GM18508 (cell line): Measurements from ENCODE around the gene C17orf75.

ENCODE experiments used
- ATAC-seq: cut with Tn5 transposase; IDR thresholded peaks from one replicate; pipeline ENCODE4 v1.9.1; 2021; ENCODE audit warnings: moderate number of reproducible peaks; ENCODE audit not compliant: insufficient read depth, unreplicated experiment

Gene C17orf75

GRCh38 chr17:32311028-32311536 lies 30.9 kb downstream of the C17orf75 start:
- ATAC-seq: no peak

GRCh38 chr17:32307658-32308057 lies 34.3 kb downstream of the C17orf75 start:
- no peak for ATAC-seq

- no peak for ATAC-seq
These were observed 36.9 kb downstream of the C17orf75 start for GRCh38 chr17:32305049-32305448.

- ATAC-seq: no peak
These were observed 38.1 kb downstream of the C17orf75 start for GRCh38 chr17:32303781-32304288.

- no peak for ATAC-seq
These were observed 38.9 kb downstream of the C17orf75 start for GRCh38 chr17:32302860-32303649.

GRCh38 chr17:32302037-32302436 lies 39.9 kb downstream of the C17orf75 start:
- no peak for ATAC-seq

GRCh38 chr17:32299580-32300164 lies 42.3 kb downstream of the C17orf75 start:
- no peak for ATAC-seq

- ATAC-seq: no peak
These were observed 43.0 kb downstream of the C17orf75 start for GRCh38 chr17:32298721-32299579.

GRCh38 chr17:32298298-32298697 lies 43.7 kb downstream of the C17orf75 start:
- ATAC-seq: no peak

GRCh38 chr17:32297860-32298259 lies 44.1 kb downstream of the C17orf75 start:
- no peak for ATAC-seq

GRCh38 chr17:32297424-32297823 lies 44.5 kb downstream of the C17orf75 start:
- no peak for ATAC-seq

GRCh38 chr17:32292094-32292493 lies 49.9 kb downstream of the C17orf75 start:
- no peak for ATAC-seq

- no peak for ATAC-seq
These were observed 52.4 kb downstream of the C17orf75 start for GRCh38 chr17:32289471-32290070.

- ATAC-seq: no peak
These were observed 53.4 kb downstream of the C17orf75 start for GRCh38 chr17:32288615-32289014.

GRCh38 chr17:32287804-32288511 lies 54.0 kb downstream of the C17orf75 start:
- ATAC-seq: no peak

- no peak for ATAC-seq
These were observed 55.5 kb downstream of the C17orf75 start for GRCh38 chr17:32286518-32286900.

GRCh38 chr17:32285746-32286517 lies 56.0 kb downstream of the C17orf75 start:
- no peak for ATAC-seq

- ATAC-seq: no peak
These were observed 56.7 kb downstream of the C17orf75 start for GRCh38 chr17:32285306-32285705.

- no peak for ATAC-seq
These were observed 58.2 kb downstream of the C17orf75 start for GRCh38 chr17:32283745-32284201.
